ENCODE results near the gene KCNJ2. TPM values are rescaled to one million over a fixed set of nuclear protein-coding genes. Genes with fewer than 3 reads are reported as not detected.

Gene KCNJ2
- not detected for total RNA-seq
- polyA plus RNA-seq = not detected

DNA sequence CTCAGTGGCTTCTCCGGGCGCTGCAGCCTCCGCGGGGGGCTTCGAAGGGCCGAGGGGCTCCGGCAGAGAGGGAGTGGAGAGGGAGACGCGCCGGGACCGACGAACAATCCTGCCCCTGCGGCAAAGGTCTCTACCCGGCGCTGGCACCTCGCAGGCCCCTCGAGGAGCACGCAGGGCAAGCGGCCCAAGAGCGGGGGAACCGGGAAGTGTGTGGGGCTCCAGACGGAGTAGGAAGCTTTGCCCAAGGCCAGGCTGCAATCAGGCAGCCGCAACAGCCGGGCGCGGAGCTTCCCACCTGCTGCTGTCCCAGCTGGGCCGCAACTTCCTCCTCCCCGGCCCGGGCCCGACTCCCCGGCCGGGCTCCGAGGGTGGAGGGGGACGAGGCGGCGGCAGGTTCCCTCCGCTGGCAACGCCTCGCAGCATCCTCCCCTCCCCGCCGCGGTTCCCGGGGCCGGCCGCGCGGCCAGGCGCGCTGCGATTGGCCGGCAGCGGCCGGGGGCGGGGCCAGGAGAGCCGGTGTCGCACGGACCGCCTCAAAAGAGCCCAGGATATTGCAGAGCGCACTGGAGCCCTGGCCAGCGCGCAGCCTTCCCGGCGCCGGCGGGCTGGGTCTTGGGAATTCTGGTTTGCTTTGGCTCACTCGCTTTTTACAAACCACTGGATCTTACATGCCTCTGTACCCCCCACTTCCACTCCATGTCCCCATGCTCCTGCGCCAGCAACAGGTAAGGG lies at the start of gene KCNJ2:
Gene KCNJ2, plus strand, starts transcription at position 556 of the 732 bp plus-strand sequence. CDS start 5,508 bp downstream, outside the sequence.
- H3K9me3 Mint-ChIP-seq = peaks cover 0 to 1% (median 0%) of the 10 kb centered on the region in 5 donors
- H3K27me3 Mint-ChIP-seq = peaks cover 43 to 68% of the 10 kb centered on the region in 2 donors
- POLR2A ChIA-PET = no interaction called here
- peaks cover 9 to 21% (median 9%) of the 10 kb centered on the region in 3 donors for H3K4me1 Mint-ChIP-seq
- peak in 1 of 5 donors; percentile 3 for DNase-seq
- Histone ChIP-seq H3K9me3 (ENCODE audit: low read length) (no peaks in the 10 kb centered on the region), H3K27me3 (ENCODE audit: insufficient read depth, low read length, poor library complexity, severe bottlenecking) (peaks cover 7% of the 10 kb centered on the region), H3K36me3 (ENCODE audit: insufficient read depth, low read length) (no peaks in the 10 kb centered on the region), H3K4me1 (ENCODE audit: insufficient read depth, low read length) (peaks cover 11% of the 10 kb centered on the region), H3K4me3 (ENCODE audit: low read length) (no peak within 1 kb of the TSS), H3K27ac (ENCODE audit: low read depth, low read length) (no peak within 1 kb of the TSS)
- no peaks in the 10 kb centered on the region for H3K36me3 Mint-ChIP-seq
- CTCF ChIA-PET = no interaction called here
- H3K27ac Mint-ChIP-seq = peak within 1 kb of the TSS in 1 of 8 donors; percentile 39
- peak within 1 kb of the TSS in 6 of 7 donors; percentile 38 to 75 (median 66) for H3K4me3 Mint-ChIP-seq

DNA sequence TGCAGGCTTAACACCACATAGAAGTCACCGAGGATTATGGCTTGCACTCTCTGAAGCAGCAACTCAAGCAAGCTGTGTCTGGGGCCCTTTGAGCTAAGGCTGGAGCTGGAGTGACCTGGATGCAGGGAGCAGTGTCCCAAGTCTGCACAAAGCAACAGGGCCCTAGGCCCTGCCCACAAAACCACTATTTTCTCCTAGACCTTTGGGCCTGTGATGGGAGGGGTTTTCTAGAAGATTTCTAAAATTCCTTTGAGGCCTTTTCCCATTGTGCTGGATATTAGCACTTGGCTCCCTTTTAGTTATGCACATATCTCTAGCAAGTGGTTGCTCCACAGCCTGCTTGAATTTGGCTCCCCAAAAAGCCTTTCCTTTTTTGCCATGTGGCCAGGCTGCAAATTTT lies 49.8 kb upstream of the KCNJ2 start:
- Mint-ChIP-seq H3K27ac (no peak overlapping the region), H3K27me3 (peaks cover 0 to 5% of the 10 kb centered on the region in 2 donors), H3K36me3 (no peaks in the 10 kb centered on the region), H3K9me3 (peaks cover 0 to 9% (median 5%) of the 10 kb centered on the region in 5 donors), H3K4me3 (no peak overlapping the region), H3K4me1 (no peaks in the 10 kb centered on the region)
- no peak for DNase-seq
- Histone ChIP-seq H3K9me3 (ENCODE audit: low read length) (no peaks in the 10 kb centered on the region), H3K36me3 (ENCODE audit: insufficient read depth, low read length) (no peaks in the 10 kb centered on the region), H3K4me1 (ENCODE audit: insufficient read depth, low read length) (no peaks in the 10 kb centered on the region), H3K27ac (ENCODE audit: low read depth, low read length) (no peak overlapping the region), H3K4me3 (ENCODE audit: low read length) (no peak overlapping the region), H3K27me3 (ENCODE audit: insufficient read depth, low read length, poor library complexity, severe bottlenecking) (no peaks in the 10 kb centered on the region)
- CTCF ChIA-PET = no interaction called here
- POLR2A ChIA-PET = no interaction called here

- no peaks in the 10 kb centered on the region for H3K27me3 ChIP-seq (ENCODE audit: insufficient read depth, low read length, poor library complexity, severe bottlenecking)
- Mint-ChIP-seq H3K9me3 (peaks cover 0 to 9% (median 5%) of the 10 kb centered on the region in 5 donors), H3K27ac (no peak overlapping the region), H3K4me3 (no peak overlapping the region), H3K4me1 (no peaks in the 10 kb centered on the region), H3K27me3 (peaks cover 0 to 5% of the 10 kb centered on the region in 2 donors), H3K36me3 (no peaks in the 10 kb centered on the region)
- H3K4me1 ChIP-seq (ENCODE audit: insufficient read depth, low read length) = no peaks in the 10 kb centered on the region
- POLR2A ChIA-PET = no interaction called here
- DNase-seq = no peak
- H3K9me3 ChIP-seq (ENCODE audit: low read length) = no peaks in the 10 kb centered on the region
- no peak overlapping the region for H3K4me3 ChIP-seq (ENCODE audit: low read length)
- H3K36me3 ChIP-seq (ENCODE audit: insufficient read depth, low read length) = no peaks in the 10 kb centered on the region
- H3K27ac ChIP-seq (ENCODE audit: low read depth, low read length) = no peak overlapping the region
- CTCF ChIA-PET = no interaction called here
These were observed 49.3 kb upstream of the KCNJ2 start for GRCh38 chr17:70119983-70120382.

GRCh38 chr17:70120425-70120824 lies 48.9 kb upstream of the KCNJ2 start:
- no peak overlapping the region for H3K4me3 ChIP-seq (ENCODE audit: low read length)
- POLR2A ChIA-PET = no interaction called here
- no peaks in the 10 kb centered on the region for H3K27me3 ChIP-seq (ENCODE audit: insufficient read depth, low read length, poor library complexity, severe bottlenecking)
- DNase-seq = no peak
- H3K27ac ChIP-seq (ENCODE audit: low read depth, low read length) = no peak overlapping the region
- H3K9me3 Mint-ChIP-seq = peaks cover 0 to 9% (median 5%) of the 10 kb centered on the region in 5 donors
- peaks cover 0 to 5% of the 10 kb centered on the region in 2 donors for H3K27me3 Mint-ChIP-seq
- H3K27ac Mint-ChIP-seq = no peak overlapping the region
- no peaks in the 10 kb centered on the region for H3K4me1 ChIP-seq (ENCODE audit: insufficient read depth, low read length)
- H3K4me1 Mint-ChIP-seq = no peaks in the 10 kb centered on the region
- H3K36me3 Mint-ChIP-seq = no peaks in the 10 kb centered on the region
- H3K4me3 Mint-ChIP-seq = no peak overlapping the region
- no peaks in the 10 kb centered on the region for H3K9me3 ChIP-seq (ENCODE audit: low read length)
- CTCF ChIA-PET = no interaction called here
- H3K36me3 ChIP-seq (ENCODE audit: insufficient read depth, low read length) = no peaks in the 10 kb centered on the region

- no peak overlapping the region for H3K27ac Mint-ChIP-seq
- H3K36me3 ChIP-seq (ENCODE audit: insufficient read depth, low read length) = no peaks in the 10 kb centered on the region
- no peaks in the 10 kb centered on the region for H3K36me3 Mint-ChIP-seq
- H3K27ac ChIP-seq (ENCODE audit: low read depth, low read length) = no peak overlapping the region
- H3K4me1 Mint-ChIP-seq = no peaks in the 10 kb centered on the region
- H3K4me1 ChIP-seq (ENCODE audit: insufficient read depth, low read length) = no peaks in the 10 kb centered on the region
- H3K27me3 Mint-ChIP-seq = peaks cover 0 to 5% of the 10 kb centered on the region in 2 donors
- ChIA-PET POLR2A (no interaction called here), CTCF (no interaction called here)
- H3K9me3 Mint-ChIP-seq = peaks cover 0 to 9% (median 5%) of the 10 kb centered on the region in 5 donors
- no peaks in the 10 kb centered on the region for H3K27me3 ChIP-seq (ENCODE audit: insufficient read depth, low read length, poor library complexity, severe bottlenecking)
- H3K4me3 ChIP-seq (ENCODE audit: low read length) = no peak overlapping the region
- H3K4me3 Mint-ChIP-seq = no peak overlapping the region
- DNase-seq = no peak
- no peaks in the 10 kb centered on the region for H3K9me3 ChIP-seq (ENCODE audit: low read length)
These were observed 48.2 kb upstream of the KCNJ2 start for GRCh38 chr17:70121126-70121525.

DNA sequence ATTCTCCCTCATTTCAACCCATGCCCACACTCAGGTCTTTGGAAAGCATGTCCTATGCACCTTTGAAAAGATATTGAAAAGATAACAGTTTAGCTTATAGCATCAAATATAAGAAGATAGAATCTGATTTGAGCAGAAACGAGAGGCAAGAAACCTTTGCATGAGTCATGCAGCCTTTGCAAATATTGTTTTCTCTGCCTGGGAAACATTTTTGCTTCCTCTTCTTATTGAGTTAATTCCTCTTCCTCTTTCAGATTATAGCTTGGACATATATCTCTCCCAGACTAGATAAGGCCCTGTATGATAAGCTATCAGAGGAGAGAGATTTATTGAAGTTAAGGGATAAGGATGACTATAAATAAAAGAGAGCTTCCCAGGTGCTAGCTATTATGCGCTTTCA lies 46.1 kb upstream of the KCNJ2 start:
- Histone ChIP-seq H3K4me1 (ENCODE audit: insufficient read depth, low read length) (no peaks in the 10 kb centered on the region), H3K4me3 (ENCODE audit: low read length) (no peak overlapping the region), H3K27ac (ENCODE audit: low read depth, low read length) (no peak overlapping the region), H3K36me3 (ENCODE audit: insufficient read depth, low read length) (no peaks in the 10 kb centered on the region), H3K27me3 (ENCODE audit: insufficient read depth, low read length, poor library complexity, severe bottlenecking) (no peaks in the 10 kb centered on the region), H3K9me3 (ENCODE audit: low read length) (no peaks in the 10 kb centered on the region)
- H3K4me3 Mint-ChIP-seq = no peak overlapping the region
- CTCF ChIA-PET = no interaction called here
- H3K9me3 Mint-ChIP-seq = peaks cover 0 to 7% (median 5%) of the 10 kb centered on the region in 5 donors
- no peaks in the 10 kb centered on the region for H3K4me1 Mint-ChIP-seq
- no peak overlapping the region for H3K27ac Mint-ChIP-seq
- DNase-seq = no peak
- H3K36me3 Mint-ChIP-seq = no peaks in the 10 kb centered on the region
- peaks cover 0 to 5% of the 10 kb centered on the region in 2 donors for H3K27me3 Mint-ChIP-seq
- POLR2A ChIA-PET = no interaction called here

GRCh38 chr17:70124723-70125122 lies 44.6 kb upstream of the KCNJ2 start:
- H3K36me3 ChIP-seq (ENCODE audit: insufficient read depth, low read length) = no peaks in the 10 kb centered on the region
- DNase-seq = no peak
- H3K27ac ChIP-seq (ENCODE audit: low read depth, low read length) = no peak overlapping the region
- no peak overlapping the region for H3K4me3 ChIP-seq (ENCODE audit: low read length)
- POLR2A ChIA-PET = no interaction called here
- H3K27ac Mint-ChIP-seq = no peak overlapping the region
- H3K4me1 Mint-ChIP-seq = no peaks in the 10 kb centered on the region
- H3K9me3 Mint-ChIP-seq = peaks cover 0 to 5% (median 2%) of the 10 kb centered on the region in 5 donors
- no peak overlapping the region for H3K4me3 Mint-ChIP-seq
- H3K27me3 Mint-ChIP-seq = peaks cover 0 to 5% of the 10 kb centered on the region in 2 donors
- CTCF ChIA-PET = no interaction called here
- H3K36me3 Mint-ChIP-seq = no peaks in the 10 kb centered on the region
- H3K4me1 ChIP-seq (ENCODE audit: insufficient read depth, low read length) = no peaks in the 10 kb centered on the region
- H3K9me3 ChIP-seq (ENCODE audit: low read length) = no peaks in the 10 kb centered on the region
- H3K27me3 ChIP-seq (ENCODE audit: insufficient read depth, low read length, poor library complexity, severe bottlenecking) = no peaks in the 10 kb centered on the region

GRCh38 chr17:70127221-70127873 lies 42.0 kb upstream of the KCNJ2 start:
- ChIA-PET CTCF (no interaction called here), POLR2A (no interaction called here)
- Mint-ChIP-seq H3K36me3 (no peaks in the 10 kb centered on the region), H3K9me3 (peaks cover 0 to 2% (median 0%) of the 10 kb centered on the region in 5 donors), H3K27me3 (peaks cover 2 to 5% of the 10 kb centered on the region in 2 donors), H3K4me3 (no peak overlapping the region), H3K4me1 (no peaks in the 10 kb centered on the region), H3K27ac (no peak overlapping the region)
- Histone ChIP-seq H3K4me3 (ENCODE audit: low read length) (no peak overlapping the region), H3K27ac (ENCODE audit: low read depth, low read length) (no peak overlapping the region), H3K36me3 (ENCODE audit: insufficient read depth, low read length) (no peaks in the 10 kb centered on the region), H3K9me3 (ENCODE audit: low read length) (no peaks in the 10 kb centered on the region), H3K27me3 (ENCODE audit: insufficient read depth, low read length, poor library complexity, severe bottlenecking) (no peaks in the 10 kb centered on the region), H3K4me1 (ENCODE audit: insufficient read depth, low read length) (no peaks in the 10 kb centered on the region)
- no peak for DNase-seq
